Uterus (tissue), 4 donors: ENCODE measurements around the gene POLA1. TPM values are rescaled to one million over a fixed set of nuclear protein-coding genes. Genes with fewer than 3 reads are reported as not detected.

Experiments
- DNase-seq, 2 donors: peaks; one replicate each; pipeline ENCODE4 v3.0.0-alpha.2; 2019 to 2020
- H3K27ac ChIP-seq, 2 donors: fragments of 200-600 bp; sonication (generic); 1 replicate in 1 of 2; 2 replicates in 1 of 2; pipeline ENCODE4 v1.5.1; 2016 to 2018
- H3K27me3 ChIP-seq, 2 donors: fragments of 200-600 bp; sonication (generic); one replicate each; pipeline ENCODE4 v1.5.1; 2018 to 2019; ENCODE audit warnings: control low read depth in 1 of 2
- H3K36me3 ChIP-seq, 2 donors: fragments of 200-600 bp; sonication (generic); one replicate each; pipeline ENCODE4 v1.5.1; 2019; ENCODE audit warnings: control low read depth in 1 of 2
- H3K4me1 ChIP-seq, 2 donors: fragments of 200-600 bp; sonication (generic); one replicate each; pipeline ENCODE4 v1.5.1; 2018 to 2019; ENCODE audit warnings: control low read depth in 1 of 2
- H3K4me3 ChIP-seq, 2 donors: fragments of 200-600 bp; sonication (generic); 1 replicate in 1 of 2; 2 replicates in 1 of 2; pipeline ENCODE4 v1.5.1; 2018 to 2019; ENCODE audit warnings: mild to moderate bottlenecking in 1 of 2
- H3K9me3 ChIP-seq, 2 donors: fragments of 200-600 bp; sonication (generic); one replicate each; pipeline ENCODE4 v1.5.1; 2019; ENCODE audit warnings: control low read depth in 1 of 2
- POLR2A ChIP-seq, 2 donors: fragments of 450-650 bp; IDR thresholded peaks; one replicate each; pipeline ENCODE4 v1.6.1; 2016; ENCODE audit warnings: antibody characterized with exemption in 2 of 2, mild to moderate bottlenecking in 1 of 2, moderate library complexity in 1 of 2
- intact Hi-C: fragments of 100-400 bp; cut with DNase I; formaldehyde crosslinking; loops from one replicate; pipeline ENCODE4 v1.15.1; 2023; ENCODE audit warnings: low total_unique reads
- total RNA-seq, 4 donors: library from RNA; depleted of rRNA in 3 of 4; stranded (reverse); fragments of >200 nt in 3 of 4; gene quantifications; one replicate each; pipeline versions ENCODE4 v1.1.0 to v1.2.4, GENCODE V29; 2014 to 2023
- TF ChIP-seq, protein P1 (sequence below), 4 experiments: fragments of 200-600 bp in 2 of 4; fragments of 450-650 bp in 2 of 4; sonication (generic) in 2 of 4; IDR thresholded peaks; one replicate each; pipeline ENCODE4 v1.5.1; 2016 to 2019; ENCODE audit warnings: antibody characterized with exemption in 4 of 4, mild to moderate bottlenecking in 2 of 4, moderate library complexity in 1 of 4
- donor health status: DM: yes; HTN: yes; CAD: no.

Gene POLA1
- total RNA-seq, 4 donors from 2014 or later: 11.8 to 78.2 (median 26.3) TPM

DNA sequence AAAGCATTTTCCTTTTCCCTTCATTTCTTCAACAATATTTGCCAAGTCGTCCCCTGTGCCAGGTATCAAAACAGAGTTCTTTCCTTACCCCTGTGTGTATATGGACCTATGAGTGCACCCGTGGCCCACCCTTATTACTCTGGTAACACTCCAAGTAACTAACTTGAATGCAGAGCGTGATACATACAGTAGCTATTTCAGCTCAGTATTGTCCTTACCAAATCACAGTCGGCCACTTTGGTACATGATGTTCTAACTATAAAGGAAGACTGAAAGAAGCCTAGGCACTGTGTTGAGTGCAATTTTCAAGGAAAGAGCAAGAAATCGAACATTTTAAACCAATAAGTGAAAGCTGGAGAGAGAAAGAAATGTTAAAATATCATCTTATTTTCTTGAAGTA, 233.7 kb downstream of the POLA1 start:
- DNase-seq: no peak
- H3K27ac ChIP-seq: no peak overlapping the region
- H3K4me3 ChIP-seq: no peak overlapping the region
- H3K27me3 ChIP-seq: no peaks in the 10 kb centered on the region
- intact Hi-C loops: no loop called here
- TF ChIP-seq, protein P1, sequence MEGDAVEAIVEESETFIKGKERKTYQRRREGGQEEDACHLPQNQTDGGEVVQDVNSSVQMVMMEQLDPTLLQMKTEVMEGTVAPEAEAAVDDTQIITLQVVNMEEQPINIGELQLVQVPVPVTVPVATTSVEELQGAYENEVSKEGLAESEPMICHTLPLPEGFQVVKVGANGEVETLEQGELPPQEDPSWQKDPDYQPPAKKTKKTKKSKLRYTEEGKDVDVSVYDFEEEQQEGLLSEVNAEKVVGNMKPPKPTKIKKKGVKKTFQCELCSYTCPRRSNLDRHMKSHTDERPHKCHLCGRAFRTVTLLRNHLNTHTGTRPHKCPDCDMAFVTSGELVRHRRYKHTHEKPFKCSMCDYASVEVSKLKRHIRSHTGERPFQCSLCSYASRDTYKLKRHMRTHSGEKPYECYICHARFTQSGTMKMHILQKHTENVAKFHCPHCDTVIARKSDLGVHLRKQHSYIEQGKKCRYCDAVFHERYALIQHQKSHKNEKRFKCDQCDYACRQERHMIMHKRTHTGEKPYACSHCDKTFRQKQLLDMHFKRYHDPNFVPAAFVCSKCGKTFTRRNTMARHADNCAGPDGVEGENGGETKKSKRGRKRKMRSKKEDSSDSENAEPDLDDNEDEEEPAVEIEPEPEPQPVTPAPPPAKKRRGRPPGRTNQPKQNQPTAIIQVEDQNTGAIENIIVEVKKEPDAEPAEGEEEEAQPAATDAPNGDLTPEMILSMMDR (IDR thresholded peaks at IDR 0.05): no peak
- no peak for TF ChIP-seq POLR2A (IDR thresholded peaks at IDR 0.05)
- H3K36me3 ChIP-seq: no peaks in the 10 kb centered on the region
- no peaks in the 10 kb centered on the region for H3K9me3 ChIP-seq
- H3K4me1 ChIP-seq: no peaks in the 10 kb centered on the region

DNA sequence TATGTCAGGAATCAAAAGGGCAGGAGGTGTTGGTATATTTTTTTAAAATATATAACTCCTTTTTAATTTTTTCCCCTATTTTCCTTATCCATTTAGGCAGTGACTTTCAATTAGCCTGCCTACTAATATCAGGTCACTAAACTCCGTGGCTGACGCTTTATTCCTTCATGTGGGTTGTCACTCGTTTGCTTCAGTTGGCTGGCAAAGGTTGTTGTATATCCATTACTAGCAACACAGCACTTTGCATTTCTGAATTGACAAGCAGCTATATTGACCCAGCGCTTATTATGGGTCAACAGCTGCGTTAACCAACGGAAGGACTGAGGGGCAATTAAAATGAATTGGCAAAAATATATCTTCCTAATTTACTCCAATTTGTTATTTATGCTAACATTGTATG, 234.4 kb downstream of the POLA1 start:
- Histone ChIP-seq H3K4me1 (no peaks in the 10 kb centered on the region), H3K9me3 (no peaks in the 10 kb centered on the region), H3K4me3 (no peak overlapping the region), H3K36me3 (no peaks in the 10 kb centered on the region), H3K27ac (no peak overlapping the region), H3K27me3 (no peaks in the 10 kb centered on the region)
- intact Hi-C loops: no loop called here
- TF ChIP-seq, protein P1 (IDR thresholded peaks at IDR 0.05): no peak
- no peak for TF ChIP-seq POLR2A (IDR thresholded peaks at IDR 0.05)
- no peak for DNase-seq

DNA sequence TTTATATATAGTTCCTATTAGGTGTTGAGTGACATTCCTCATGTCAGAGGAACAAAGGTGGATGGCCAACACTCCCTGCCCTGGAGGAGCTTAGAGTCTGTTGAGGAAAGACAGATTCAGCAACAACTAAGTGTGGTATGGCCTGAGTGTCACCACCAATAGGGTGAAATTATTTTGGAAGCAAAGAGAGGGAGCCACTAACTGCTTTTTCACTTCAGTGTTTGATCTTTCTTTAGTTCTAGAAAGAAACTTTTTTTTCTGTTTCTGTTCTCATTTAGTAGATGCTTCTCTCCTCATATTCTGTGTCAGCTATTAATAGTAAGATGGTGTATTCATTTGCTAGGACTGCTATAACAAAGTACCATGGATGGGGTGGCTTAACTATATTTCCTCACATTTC, 240.6 kb downstream of the POLA1 start:
- no peak for DNase-seq
- H3K27ac ChIP-seq: no peak overlapping the region
- H3K9me3 ChIP-seq: no peaks in the 10 kb centered on the region
- no peak for TF ChIP-seq POLR2A (IDR thresholded peaks at IDR 0.05)
- TF ChIP-seq, protein P1 (IDR thresholded peaks at IDR 0.05): no peak
- H3K36me3 ChIP-seq: no peaks in the 10 kb centered on the region
- no peaks in the 10 kb centered on the region for H3K4me1 ChIP-seq
- intact Hi-C loops: no loop called here
- no peak overlapping the region for H3K4me3 ChIP-seq
- H3K27me3 ChIP-seq: no peaks in the 10 kb centered on the region

DNA sequence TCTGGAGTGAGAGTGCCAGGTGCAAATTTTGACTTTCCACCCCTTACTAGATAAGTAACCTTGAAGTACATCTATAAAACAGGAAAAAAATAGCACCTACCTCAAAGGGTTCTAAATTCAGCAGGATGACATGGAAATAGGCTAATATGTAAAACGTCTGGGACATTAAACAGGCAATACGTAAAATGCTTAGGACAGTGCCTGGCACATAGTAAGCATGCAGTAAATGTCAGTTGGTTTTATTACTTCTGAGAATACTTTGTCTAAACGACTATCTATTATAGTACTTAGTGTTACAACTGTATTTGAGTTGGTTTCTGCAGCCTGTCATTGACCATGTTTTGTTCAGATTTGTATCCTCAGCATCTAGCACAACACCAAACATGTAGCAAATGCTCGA, 251.3 kb downstream of the POLA1 start:
- Histone ChIP-seq H3K4me3 (no peak overlapping the region), H3K27ac (no peak overlapping the region), H3K27me3 (no peaks in the 10 kb centered on the region), H3K4me1 (no peaks in the 10 kb centered on the region), H3K9me3 (no peaks in the 10 kb centered on the region), H3K36me3 (no peaks in the 10 kb centered on the region)
- no peak for TF ChIP-seq POLR2A (IDR thresholded peaks at IDR 0.05)
- TF ChIP-seq, protein P1 (IDR thresholded peaks at IDR 0.05): no peak
- no peak for DNase-seq
- intact Hi-C loops: no loop called here

DNA sequence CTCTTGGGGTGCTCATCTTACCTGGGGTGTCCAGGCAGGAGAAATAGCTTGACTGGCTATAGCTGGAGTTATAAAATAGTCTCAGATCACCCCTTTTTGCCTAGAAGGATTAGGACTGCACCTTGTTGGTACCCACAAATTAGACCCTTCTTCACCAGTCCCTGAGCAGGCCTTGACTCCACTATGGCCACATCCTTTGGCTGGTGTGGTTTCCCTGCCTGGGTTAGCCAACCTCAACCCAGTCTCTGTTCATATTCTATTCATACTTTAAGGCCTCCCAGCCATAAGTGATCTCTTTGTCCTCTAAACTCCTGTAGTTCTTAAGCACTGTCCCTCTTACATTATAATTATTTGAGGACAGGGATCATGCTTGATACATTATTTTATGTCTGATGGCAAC, 252.7 kb downstream of the POLA1 start:
- H3K27me3 ChIP-seq: no peaks in the 10 kb centered on the region
- DNase-seq: no peak
- H3K27ac ChIP-seq: no peak overlapping the region
- intact Hi-C loops: no loop called here
- no peaks in the 10 kb centered on the region for H3K9me3 ChIP-seq
- TF ChIP-seq, protein P1 (IDR thresholded peaks at IDR 0.05): no peak
- TF ChIP-seq POLR2A (IDR thresholded peaks at IDR 0.05): no peak
- H3K4me3 ChIP-seq: no peak overlapping the region
- no peaks in the 10 kb centered on the region for H3K4me1 ChIP-seq
- H3K36me3 ChIP-seq: no peaks in the 10 kb centered on the region
